SK-N-MC (cell line): ENCODE measurements around the gene CYP2F1.
"Not testable (repeated sequence)": the region's sequence is repeated elsewhere in the genome, so short reads cannot be mapped to it uniquely, and the experiment has no call there.

Source experiments
- EZH2 ChIP-seq: fragments of 200-600 bp; sonication (generic); IDR thresholded peaks from one replicate; pipeline ENCODE4 v1.6.1; 2017; ENCODE audit warnings: antibody characterized with exemption
- FOXP2 ChIP-seq: optimal IDR thresholded peaks from 2 replicates; pipeline ENCODE3; 2011; ENCODE audit warnings: mild to moderate bottlenecking, moderate library complexity; ENCODE audit not compliant: insufficient read depth; ENCODE audit errors: extremely low read length, control extremely low read depth
- POLR2AphosphoS5 ChIP-seq: IDR thresholded peaks from 2 replicates; pipeline ENCODE4 v1.6.1; 2012; ENCODE audit warnings: mild to moderate bottlenecking, low read depth, low read length, borderline replicate concordance

DNA sequence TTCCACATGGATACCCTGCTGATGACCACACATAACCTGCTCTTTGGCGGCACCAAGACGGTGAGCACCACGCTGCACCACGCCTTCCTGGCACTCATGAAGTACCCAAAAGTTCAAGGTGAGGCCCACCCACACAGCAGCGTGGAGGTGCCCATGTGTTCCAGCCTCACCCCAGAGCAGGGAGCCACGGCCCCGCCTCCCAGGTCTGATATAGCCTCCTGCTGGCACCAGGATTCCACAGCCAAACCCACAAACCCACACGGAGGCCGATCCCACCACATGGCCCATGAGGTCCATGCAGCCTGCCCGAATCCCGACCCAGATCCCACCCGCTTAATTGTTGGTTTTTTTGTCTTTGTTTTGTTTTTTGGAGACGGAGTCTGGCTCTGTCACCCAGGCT, 8.6 kb downstream of the CYP2F1 start:
- not testable (repeated sequence) for TF ChIP-seq EZH2, POLR2AphosphoS5, FOXP2
